ENCODE results near the gene TMEM140.

GRCh38 chr7:135158874-135159273 lies 11.0 kb downstream of the TMEM140 start:
- no peak for TF ChIP-seq TCF7L2 (IDR thresholded peaks at IDR 0.05; ENCODE audit: low read depth, low read length)
- no peak for TF ChIP-seq CTCF (IDR thresholded peaks at IDR 0.05)
- no peak for TF ChIP-seq SIN3A (IDR thresholded peaks at IDR 0.05; ENCODE audit: borderline replicate concordance, insufficient read depth, low read depth, low read length)

Data from Panc1 (cell line).